Measurements from ENCODE around the gene AZGP1.

DNA sequence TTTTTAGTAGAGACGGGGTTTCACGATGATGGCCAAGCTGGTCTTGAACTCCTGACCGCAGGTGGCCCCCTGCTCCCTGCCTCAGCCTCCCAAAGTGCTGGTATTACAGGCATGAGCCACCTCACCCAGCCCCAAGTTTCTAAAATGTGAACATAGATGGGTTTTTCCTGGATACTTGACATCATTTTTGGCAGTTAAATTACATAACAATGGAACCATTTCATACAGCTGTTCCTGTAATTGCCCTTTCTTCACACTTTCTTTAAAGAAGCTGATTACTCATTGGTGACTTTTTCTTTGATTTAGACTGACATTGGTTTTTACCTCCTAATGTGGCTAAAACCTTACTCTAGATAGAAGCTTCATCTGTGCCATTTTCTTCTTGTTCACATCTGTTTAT is 45.5 kb upstream of the AZGP1 start:
- TF ChIP-seq, protein P1, sequence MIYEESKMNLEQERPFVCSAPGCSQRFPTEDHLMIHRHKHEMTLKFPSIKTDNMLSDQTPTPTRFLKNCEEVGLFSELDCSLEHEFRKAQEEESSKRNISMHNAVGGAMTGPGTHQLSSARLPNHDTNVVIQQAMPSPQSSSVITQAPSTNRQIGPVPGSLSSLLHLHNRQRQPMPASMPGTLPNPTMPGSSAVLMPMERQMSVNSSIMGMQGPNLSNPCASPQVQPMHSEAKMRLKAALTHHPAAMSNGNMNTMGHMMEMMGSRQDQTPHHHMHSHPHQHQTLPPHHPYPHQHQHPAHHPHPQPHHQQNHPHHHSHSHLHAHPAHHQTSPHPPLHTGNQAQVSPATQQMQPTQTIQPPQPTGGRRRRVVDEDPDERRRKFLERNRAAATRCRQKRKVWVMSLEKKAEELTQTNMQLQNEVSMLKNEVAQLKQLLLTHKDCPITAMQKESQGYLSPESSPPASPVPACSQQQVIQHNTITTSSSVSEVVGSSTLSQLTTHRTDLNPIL (CRISPR knock-in tag; IDR thresholded peaks at IDR 0.05; ENCODE audit: low read depth) = no peak
- TF ChIP-seq, protein P2, sequence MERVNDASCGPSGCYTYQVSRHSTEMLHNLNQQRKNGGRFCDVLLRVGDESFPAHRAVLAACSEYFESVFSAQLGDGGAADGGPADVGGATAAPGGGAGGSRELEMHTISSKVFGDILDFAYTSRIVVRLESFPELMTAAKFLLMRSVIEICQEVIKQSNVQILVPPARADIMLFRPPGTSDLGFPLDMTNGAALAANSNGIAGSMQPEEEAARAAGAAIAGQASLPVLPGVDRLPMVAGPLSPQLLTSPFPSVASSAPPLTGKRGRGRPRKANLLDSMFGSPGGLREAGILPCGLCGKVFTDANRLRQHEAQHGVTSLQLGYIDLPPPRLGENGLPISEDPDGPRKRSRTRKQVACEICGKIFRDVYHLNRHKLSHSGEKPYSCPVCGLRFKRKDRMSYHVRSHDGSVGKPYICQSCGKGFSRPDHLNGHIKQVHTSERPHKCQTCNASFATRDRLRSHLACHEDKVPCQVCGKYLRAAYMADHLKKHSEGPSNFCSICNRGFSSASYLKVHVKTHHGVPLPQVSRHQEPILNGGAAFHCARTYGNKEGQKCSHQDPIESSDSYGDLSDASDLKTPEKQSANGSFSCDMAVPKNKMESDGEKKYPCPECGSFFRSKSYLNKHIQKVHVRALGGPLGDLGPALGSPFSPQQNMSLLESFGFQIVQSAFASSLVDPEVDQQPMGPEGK (CRISPR knock-in tag; IDR thresholded peaks at IDR 0.05; ENCODE audit: borderline replicate concordance) = no peak
- no peak for TF ChIP-seq OSR1 (CRISPR knock-in tag; IDR thresholded peaks at IDR 0.05)
- no peak for TF ChIP-seq ZNF70 (CRISPR knock-in tag; IDR thresholded peaks at IDR 0.05)
- no peak for TF ChIP-seq ZFP3 (CRISPR knock-in tag; IDR thresholded peaks at IDR 0.05)
- TF ChIP-seq, protein P3, sequence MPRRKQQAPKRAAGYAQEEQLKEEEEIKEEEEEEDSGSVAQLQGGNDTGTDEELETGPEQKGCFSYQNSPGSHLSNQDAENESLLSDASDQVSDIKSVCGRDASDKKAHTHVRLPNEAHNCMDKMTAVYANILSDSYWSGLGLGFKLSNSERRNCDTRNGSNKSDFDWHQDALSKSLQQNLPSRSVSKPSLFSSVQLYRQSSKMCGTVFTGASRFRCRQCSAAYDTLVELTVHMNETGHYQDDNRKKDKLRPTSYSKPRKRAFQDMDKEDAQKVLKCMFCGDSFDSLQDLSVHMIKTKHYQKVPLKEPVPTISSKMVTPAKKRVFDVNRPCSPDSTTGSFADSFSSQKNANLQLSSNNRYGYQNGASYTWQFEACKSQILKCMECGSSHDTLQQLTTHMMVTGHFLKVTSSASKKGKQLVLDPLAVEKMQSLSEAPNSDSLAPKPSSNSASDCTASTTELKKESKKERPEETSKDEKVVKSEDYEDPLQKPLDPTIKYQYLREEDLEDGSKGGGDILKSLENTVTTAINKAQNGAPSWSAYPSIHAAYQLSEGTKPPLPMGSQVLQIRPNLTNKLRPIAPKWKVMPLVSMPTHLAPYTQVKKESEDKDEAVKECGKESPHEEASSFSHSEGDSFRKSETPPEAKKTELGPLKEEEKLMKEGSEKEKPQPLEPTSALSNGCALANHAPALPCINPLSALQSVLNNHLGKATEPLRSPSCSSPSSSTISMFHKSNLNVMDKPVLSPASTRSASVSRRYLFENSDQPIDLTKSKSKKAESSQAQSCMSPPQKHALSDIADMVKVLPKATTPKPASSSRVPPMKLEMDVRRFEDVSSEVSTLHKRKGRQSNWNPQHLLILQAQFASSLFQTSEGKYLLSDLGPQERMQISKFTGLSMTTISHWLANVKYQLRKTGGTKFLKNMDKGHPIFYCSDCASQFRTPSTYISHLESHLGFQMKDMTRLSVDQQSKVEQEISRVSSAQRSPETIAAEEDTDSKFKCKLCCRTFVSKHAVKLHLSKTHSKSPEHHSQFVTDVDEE (CRISPR knock-in tag; IDR thresholded peaks at IDR 0.05) = no peak
- no peak for TF ChIP-seq TOX (CRISPR knock-in tag; IDR thresholded peaks at IDR 0.05; ENCODE audit: borderline replicate concordance)
- no peak for TF ChIP-seq ISL1 (CRISPR knock-in tag; IDR thresholded peaks at IDR 0.05)
